Heart left ventricle (tissue), 16 donors: ENCODE data around the gene ARMH3. TPM values are rescaled to one million over a fixed set of nuclear protein-coding genes. Genes with fewer than 3 reads are reported as not detected.

Experiments used
- ATAC-seq, 4 donors: fragments of 200-7000 bp; cut with Tn5 transposase; one replicate each; pipeline ENCODE4 v1.9.1; 2020 to 2022; ENCODE audit warnings: moderate library complexity in 4 of 4, mild to moderate bottlenecking in 3 of 4, moderate number of reproducible peaks in 1 of 4
- DNase-seq, 5 donors: peaks; one replicate each; pipeline ENCODE4 v3.0.0-alpha.2; 2020
- H3K27ac ChIP-seq, 12 donors: fragments of 200-600 bp; sonication (generic) in 4 of 12; one replicate each; pipeline versions ENCODE4 v1.5.0 to v1.8.0; 2016 to 2022; ENCODE audit warnings: mild to moderate bottlenecking in 2 of 12
- H3K27me3 ChIP-seq, 9 donors: fragments of 200-600 bp; sonication (generic) in 2 of 9; one replicate each; pipeline versions ENCODE4 v1.5.1 to v1.8.0; 2016 to 2022; ENCODE audit warnings: mild to moderate bottlenecking in 3 of 9
- H3K36me3 ChIP-seq, 9 donors: fragments of 200-600 bp; sonication (generic) in 2 of 9; one replicate each; pipeline versions ENCODE4 v1.5.0 to v1.8.0; 2018 to 2022; ENCODE audit warnings: mild to moderate bottlenecking in 2 of 9
- H3K4me1 ChIP-seq, 12 donors: fragments of 200-600 bp; sonication (generic) in 4 of 12; one replicate each; pipeline versions ENCODE4 v1.5.0 to v1.8.0; 2016 to 2022; ENCODE audit warnings: mild to moderate bottlenecking in 3 of 12
- H3K4me3 ChIP-seq, 12 donors: fragments of 200-600 bp; sonication (generic) in 4 of 12; one replicate each; pipeline versions ENCODE4 v1.5.0 to v1.8.0; 2017 to 2022; ENCODE audit warnings: mild to moderate bottlenecking in 9 of 12, moderate library complexity in 4 of 12
- H3K9me3 ChIP-seq, 12 donors: fragments of 200-600 bp; sonication (generic) in 4 of 12; one replicate each; pipeline versions ENCODE4 v1.5.0 to v1.8.0; 2016 to 2022; ENCODE audit warnings: mild to moderate bottlenecking in 1 of 12
- CTCF ChIP-seq, 12 donors: fragments of 200-600 bp; sonication (generic) in 4 of 12; IDR thresholded peaks; one replicate each; pipeline versions ENCODE4 v1.5.0 to v1.8.0; 2018 to 2022; ENCODE audit warnings: antibody characterized with exemption in 12 of 12, mild to moderate bottlenecking in 5 of 12
- POLR2A ChIP-seq, 2 donors: fragments of 450-650 bp; IDR thresholded peaks; one replicate each; pipeline ENCODE4 v1.6.1; 2017; ENCODE audit warnings: antibody characterized with exemption in 2 of 2, mild to moderate bottlenecking in 2 of 2, moderate library complexity in 2 of 2
- WGBS, 4 donors: extraction: QIAGEN DNeasy Blood & Tissue Kit in 2 of 4; methylation state at CpG; one replicate each; pipeline versions ENCODE4 v1.1.5 to v1.1.7; 2013 to 2018; 5-methylcytosine and 5-hydroxymethylcytosine counted together
- intact Hi-C, 10 donors: fragments of 100-400 bp; cut with DNase I; formaldehyde crosslinking; loops; one replicate each; pipeline versions ENCODE4 v1.11.1 to v1.14.2; 2022
- polyA plus RNA-seq, 2 donors: library from polyadenylated mRNA; stranded (reverse); fragments of 200-250 nt; gene quantifications; one replicate each; pipeline ENCODE4 v1.2.3, GENCODE V29; 2013
- total RNA-seq, 9 donors: library from RNA; depleted of rRNA in 2 of 9; stranded (reverse); fragments of >200 nt in 2 of 9; fragmentation: NEBNext Ultra II Directional in 3 of 9; extraction: Animal tissue kit (Norgen Biotek cat#: 25700) in 3 of 9; gene quantifications; one replicate each; pipeline versions ENCODE4 v1.1.0 to v1.2.4, GENCODE V29; 2016 to 2023
- donor health status: ischemic (EF 13 %, LVEDD 7.1; RV severe dilation, severe dysfunction).
- donor health status: healthy with polysubstance abuse.
- donor health status: DM: no; HTN: yes; CAD: no.
- donor health status: DM: no; HTN: no; CAD: no.
- donor health status: ischemic (EF 25% LVEDD 6.9; RV normal size, moderate dysfunction).
- donor health status: ischemic (EF 25% LVEDD 5.7; RV mildly dilated, moderate dysfunction).
- donor health status: healthy.
- donor health status: DM: yes; HTN: yes; CAD: no.
- donor health status: ischemic (EF 35%, LVEDD 5.7; RV mildly dilated, moderate dysfunction).
- donor health status: nonischemic (EF 11% LVEDD 7.7; RV severe dilation, severe dysfunction).
- donor health status: DM: yes; HTN: yes; CAD: no.
- donor health status: PGD.
- donor health status: ischemic (EF 29% LVEDD 5.4; RV normal size, mild dysfunction).
- donor health status: nonischemic (EF 23%, LVEDD 6.1; RV moderate dilation, normal function).

ARMH3 gene
- total and polyA plus RNA-seq, 11 donors: 28.5 to 84.2 (median 43.9) TPM

GRCh38 chr10:102001435-102002068 is 54.4 kb downstream of the ARMH3 start:
- H3K27ac ChIP-seq: peak overlapping the region in 1 of 12 donors; percentile 33
- peaks cover 0 to 26% (median 6%) of the 10 kb centered on the region in 12 donors for H3K4me1 ChIP-seq
- intact Hi-C loops: no loop called here
- peaks cover 0 to 89% (median 73%) of the 10 kb centered on the region in 9 donors for H3K36me3 ChIP-seq
- TF ChIP-seq POLR2A (IDR thresholded peaks at IDR 0.05) (no peak), CTCF (IDR thresholded peaks at IDR 0.05) (no peak)
- peak in 1 of 4 donors; percentile 32 for ATAC-seq
- H3K4me3 ChIP-seq: no peak overlapping the region
- no peak for DNase-seq
- H3K9me3 ChIP-seq: no peaks in the 10 kb centered on the region
- H3K27me3 ChIP-seq: no peaks in the 10 kb centered on the region
- 53 to 69% (median 66%) methylated on average over 3 of the region's 3 CpGs for WGBS, 4 donors

- peak overlapping the region in 1 of 12 donors; percentile 12 for H3K27ac ChIP-seq
- no peak for TF ChIP-seq POLR2A (IDR thresholded peaks at IDR 0.05)
- no peak for TF ChIP-seq CTCF (IDR thresholded peaks at IDR 0.05)
- peaks cover 0 to 95% (median 80%) of the 10 kb centered on the region in 9 donors for H3K36me3 ChIP-seq
- ATAC-seq: no peak
- H3K4me1 ChIP-seq: peaks cover 0 to 20% (median 6%) of the 10 kb centered on the region in 12 donors
- no peak overlapping the region for H3K4me3 ChIP-seq
- no peaks in the 10 kb centered on the region for H3K27me3 ChIP-seq
- DNase-seq: no peak
- no peaks in the 10 kb centered on the region for H3K9me3 ChIP-seq
- intact Hi-C loops: no loop called here
- 46 to 59% (median 51%) methylated on average over 2 of the region's 2 CpGs for WGBS, 4 donors
Measured at GRCh38 chr10:101997803-101998202, 58.2 kb downstream of the ARMH3 start.

GRCh38 chr10:101995451-101996063 is 60.4 kb downstream of the ARMH3 start:
- Histone ChIP-seq H3K27me3 (no peaks in the 10 kb centered on the region), H3K4me1 (peaks cover 0 to 13% (median 5%) of the 10 kb centered on the region in 12 donors), H3K9me3 (no peaks in the 10 kb centered on the region), H3K27ac (no peak overlapping the region), H3K4me3 (no peak overlapping the region), H3K36me3 (peaks cover 0 to 98% (median 81%) of the 10 kb centered on the region in 9 donors)
- DNase-seq (no peak), ATAC-seq (no peak)
- WGBS, 4 donors: 92 to 96% (median 95%) methylated on average over 1 of the region's 1 CpG
- TF ChIP-seq POLR2A (IDR thresholded peaks at IDR 0.05): no peak
- TF ChIP-seq CTCF (IDR thresholded peaks at IDR 0.05): no peak
- intact Hi-C loops: no loop called here

GRCh38 chr10:101993651-101994200 is 62.2 kb downstream of the ARMH3 start:
- intact Hi-C loops: no loop called here
- TF ChIP-seq CTCF (IDR thresholded peaks at IDR 0.05): no peak
- no peak for TF ChIP-seq POLR2A (IDR thresholded peaks at IDR 0.05)
- ATAC-seq (no peak), DNase-seq (no peak)
- H3K27me3 ChIP-seq: no peaks in the 10 kb centered on the region
- H3K36me3 ChIP-seq: peaks cover 0 to 98% (median 84%) of the 10 kb centered on the region in 9 donors
- no peaks in the 10 kb centered on the region for H3K9me3 ChIP-seq
- H3K4me1 ChIP-seq: peaks cover 0 to 12% (median 5%) of the 10 kb centered on the region in 12 donors
- WGBS, 4 donors: 91 to 97% (median 94%) methylated on average over 5 of the region's 5 CpGs
- H3K4me3 ChIP-seq: no peak overlapping the region
- no peak overlapping the region for H3K27ac ChIP-seq
